PC-9 (cell line): ENCODE measurements around the gene SLC38A7.

Experiments
- CTCF ChIP-seq: fragments of 200-600 bp; sonication (generic); conservative IDR thresholded peaks from 2 replicates; pipeline ENCODE4 v1.6.1; 2017; ENCODE audit warnings: mixed run types, antibody characterized with exemption, mild to moderate bottlenecking, moderate library complexity
- EZH2 ChIP-seq: fragments of 200-600 bp; sonication (generic); IDR thresholded peaks from 2 replicates; pipeline ENCODE4 v1.8.0; 2017; ENCODE audit warnings: antibody characterized with exemption, low read depth

GRCh38 chr16:58685084-58685449, 497 bp upstream of the SLC38A7 start:
- no peak for TF ChIP-seq CTCF
- no peak for TF ChIP-seq EZH2
